GM12878 (cell line): ENCODE measurements around the gene HCFC1R1.

ENCODE experiments used
- BHLHE40 ChIP-seq, 2 experiments: fragments of 450-650 bp in 1 of 2; IDR thresholded peaks; 2 replicates each; pipeline ENCODE4 v1.6.1; 2011 to 2017; ENCODE audit warnings: low read depth in 2 of 2, borderline replicate concordance in 1 of 2, improper control_type of control experiment in 1 of 2, low read length in 1 of 2, mild to moderate bottlenecking in 1 of 2
- BMI1 ChIP-seq: fragments of 450-650 bp; IDR thresholded peaks from 2 replicates; pipeline ENCODE4 v1.6.1; 2016; ENCODE audit warnings: mild to moderate bottlenecking, moderate library complexity, borderline replicate concordance
- CTCF ChIP-seq, 3 experiments: IDR thresholded peaks in 2 of 3; conservative IDR thresholded peaks in 1 of 3; 2 replicates each; pipeline ENCODE4 v1.5.1; 2011; ENCODE audit warnings: low read depth in 3 of 3, low read length in 3 of 3, mild to moderate bottlenecking in 3 of 3, control low read depth in 2 of 3, moderate library complexity in 2 of 3, inconsistent platforms in 1 of 3, mixed read lengths in 1 of 3; ENCODE audit not compliant: control insufficient read depth in 2 of 3, insufficient read depth in 1 of 3; ENCODE audit errors: extremely low read depth in 1 of 3
- ESRRA ChIP-seq: IDR thresholded peaks from 2 replicates; pipeline ENCODE4 v1.6.1; 2012; ENCODE audit warnings: mild to moderate bottlenecking, low read length, improper control_type of control experiment
- KDM1A ChIP-seq: fragments of 200-600 bp; sonication (generic); IDR thresholded peaks from 2 replicates; pipeline ENCODE4 v1.6.1; 2016; ENCODE audit warnings: borderline replicate concordance
- MAX ChIP-seq: IDR thresholded peaks from 2 replicates; pipeline ENCODE4 v1.6.1; 2012; ENCODE audit warnings: low read depth, low read length, improper control_type of control experiment
- NFIC ChIP-seq: IDR thresholded peaks from 2 replicates; pipeline ENCODE4 v1.6.1; 2012; ENCODE audit warnings: low read depth, mild to moderate bottlenecking, inconsistent platforms, low read length, moderate library complexity
- POLR2A ChIP-seq: IDR thresholded peaks from 2 replicates; pipeline ENCODE4 v1.6.1; 2011; ENCODE audit warnings: low read depth, mild to moderate bottlenecking, low read length
- POLR2AphosphoS5 ChIP-seq: IDR thresholded peaks from 2 replicates; pipeline ENCODE4 v1.6.1; 2011; ENCODE audit warnings: mild to moderate bottlenecking, low read length, inconsistent platforms
- RELB ChIP-seq: fragments of 450-650 bp; IDR thresholded peaks from 2 replicates; pipeline ENCODE4 v1.6.1; 2017; ENCODE audit warnings: low read depth, mild to moderate bottlenecking, moderate library complexity
- RFX5 ChIP-seq: IDR thresholded peaks from 2 replicates; pipeline ENCODE4 v1.6.1; 2011; ENCODE audit warnings: low read depth, low read length, improper control_type of control experiment
- SMAD5 ChIP-seq: IDR thresholded peaks from 2 replicates; pipeline ENCODE4 v1.6.1; 2016; ENCODE audit warnings: antibody characterized with exemption, low read depth
- ZNF592 ChIP-seq: fragments of 450-650 bp; IDR thresholded peaks from 2 replicates; pipeline ENCODE4 v1.6.1; 2017; ENCODE audit warnings: mild to moderate bottlenecking, moderate library complexity

- no peak for TF ChIP-seq SMAD5
- no peak for TF ChIP-seq KDM1A
- TF ChIP-seq BHLHE40 (IDR thresholded peaks at IDR 0.05; ENCODE audit: borderline replicate concordance in 1 of 2, low read depth in 2 of 2, low read length in 1 of 2) = no peak
- TF ChIP-seq POLR2AphosphoS5 = no peak
- no peak for TF ChIP-seq RFX5
- TF ChIP-seq NFIC = no peak
- TF ChIP-seq CTCF (IDR thresholded peaks at IDR 0.05 in 2 of 3, conservative IDR thresholded peaks at IDR 0.05 in 1 of 3; ENCODE audit: control insufficient read depth in 2 of 3, extremely low read depth in 1 of 3, insufficient read depth in 1 of 3, low read depth in 3 of 3, low read length in 3 of 3) = no peak
- TF ChIP-seq BMI1 = no peak
- TF ChIP-seq ZNF592 = no peak
- TF ChIP-seq ESRRA = no peak
- no peak for TF ChIP-seq POLR2A
- TF ChIP-seq RELB = no peak
- no peak for TF ChIP-seq MAX
These were observed 16.4 kb downstream of the HCFC1R1 start for GRCh38 chr16:3007059-3007956.
